GM19467 (cell line): ENCODE data around the gene ZNF691.
"Not testable (repeated sequence)": the region's sequence is repeated elsewhere in the genome, so short reads cannot be mapped to it uniquely, and the experiment has no call there.

Experiments used
- ATAC-seq: cut with Tn5 transposase; IDR thresholded peaks from one replicate; pipeline ENCODE4 v1.9.1; 2021; ENCODE audit warnings: mild to moderate bottlenecking, moderate library complexity; ENCODE audit not compliant: unreplicated experiment

The ZNF691 gene, protein sequence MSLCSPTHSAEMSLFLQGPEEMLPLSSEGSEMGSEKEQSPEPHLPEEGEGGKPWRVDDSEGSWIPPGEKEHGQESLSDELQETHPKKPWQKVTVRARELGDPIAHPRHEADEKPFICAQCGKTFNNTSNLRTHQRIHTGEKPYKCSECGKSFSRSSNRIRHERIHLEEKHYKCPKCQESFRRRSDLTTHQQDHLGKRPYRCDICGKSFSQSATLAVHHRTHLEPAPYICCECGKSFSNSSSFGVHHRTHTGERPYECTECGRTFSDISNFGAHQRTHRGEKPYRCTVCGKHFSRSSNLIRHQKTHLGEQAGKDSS

DNA sequence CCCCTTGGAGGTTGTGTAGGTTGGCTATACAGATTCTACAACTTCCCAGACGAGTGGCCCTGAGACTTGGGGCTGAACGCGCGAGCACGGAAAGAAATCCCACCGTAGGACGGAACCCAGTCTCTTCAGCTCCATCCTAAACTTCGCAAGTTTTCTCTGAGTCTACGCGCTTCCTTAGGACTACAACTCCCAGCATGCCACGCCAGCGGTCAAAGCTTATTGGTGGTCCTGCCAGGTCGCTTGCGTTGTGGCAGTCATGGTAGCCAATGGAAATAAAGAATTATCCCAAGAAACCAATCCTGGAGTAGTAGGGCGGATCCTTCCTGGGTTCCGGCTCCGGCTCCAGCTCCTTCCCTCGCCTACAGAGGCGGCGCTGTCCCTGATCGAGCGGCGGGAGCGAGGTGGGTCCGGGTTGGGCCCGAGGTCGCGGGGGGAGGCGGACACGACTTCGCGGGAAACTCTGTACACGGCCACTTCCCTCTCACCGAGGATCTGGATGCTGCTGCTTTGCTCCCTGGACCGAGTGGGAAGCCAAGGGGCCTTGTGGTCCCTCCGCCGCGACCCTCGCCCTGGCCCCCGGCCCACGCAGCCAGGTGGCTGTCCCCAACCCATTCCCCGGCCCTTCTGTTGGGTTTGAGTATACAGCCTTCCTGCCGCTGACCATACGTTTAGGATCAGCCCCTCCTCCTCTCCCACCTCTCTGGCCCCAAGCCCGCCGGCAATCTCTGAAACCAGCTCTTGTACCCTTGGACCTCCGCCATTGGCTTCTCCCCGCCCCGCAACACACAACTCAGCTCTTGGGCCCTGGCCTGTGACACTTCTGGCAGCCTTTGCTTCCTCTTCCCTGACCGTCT lies at the start of gene ZNF691:
ZNF691 (plus strand) TSS at position 357 of the 854 bp plus-strand sequence. CDS start 3,046 bp downstream, outside the sequence.
- peak; percentile 93 for ATAC-seq

GRCh38 chr1:42797414-42797813 lies 49.0 kb upstream of the ZNF691 start:
- no peak for ATAC-seq

- ATAC-seq = no peak
These were observed 48.4 kb upstream of the ZNF691 start for GRCh38 chr1:42797979-42798378.

DNA sequence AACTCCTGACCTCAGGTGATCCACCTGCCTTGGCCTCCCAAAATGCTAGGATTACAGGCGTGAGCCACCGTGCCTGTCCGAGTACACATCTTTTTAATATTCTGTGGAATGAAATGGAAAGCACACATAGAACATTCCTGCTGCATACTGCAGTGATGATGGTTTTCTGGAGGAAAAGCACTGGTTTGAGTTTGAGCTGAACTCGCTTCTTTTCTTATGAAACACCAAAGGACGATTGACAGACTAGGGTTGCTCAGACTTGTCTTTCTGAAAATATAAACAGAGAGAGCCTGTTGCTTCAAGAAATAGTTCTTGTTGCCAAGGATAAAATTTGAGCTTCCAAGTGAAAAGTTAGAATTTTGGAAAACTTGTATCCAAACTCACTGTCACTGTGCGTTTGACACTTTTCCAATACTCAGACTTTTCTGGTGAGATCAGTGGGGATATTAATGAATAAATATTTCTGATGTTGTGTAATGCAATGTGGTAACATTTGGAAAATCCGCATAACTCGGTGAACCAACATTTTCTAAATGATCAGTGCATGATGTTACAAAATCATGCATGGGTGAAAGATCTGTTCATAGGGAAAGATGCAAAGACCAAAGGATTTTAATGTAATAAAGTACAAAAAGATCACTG lies 44.5 kb upstream of the ZNF691 start:
- no peak for ATAC-seq

- ATAC-seq = no peak
These were observed 40.2 kb upstream of the ZNF691 start for GRCh38 chr1:42806171-42806570.

DNA sequence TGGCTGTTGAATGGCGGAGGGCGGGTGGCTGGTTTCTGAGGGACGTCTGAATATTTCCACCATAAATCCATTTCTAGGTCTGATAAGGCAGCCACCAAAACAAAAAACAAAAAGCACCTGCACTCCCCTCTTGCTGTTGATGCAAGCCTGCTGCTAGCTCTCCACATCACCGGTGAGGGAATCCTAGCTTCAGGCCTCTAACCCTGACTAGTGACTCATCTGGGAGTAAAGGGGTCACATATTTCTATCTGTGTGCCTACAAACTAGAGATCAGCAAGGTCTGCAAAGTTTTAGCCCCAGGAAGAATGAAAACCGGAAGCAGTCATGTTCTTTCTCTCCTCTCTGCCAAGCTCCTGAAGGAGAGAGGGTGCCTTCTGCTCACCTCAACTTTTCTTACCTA lies 39.8 kb upstream of the ZNF691 start:
- ATAC-seq = no peak

GRCh38 chr1:42807056-42807668 lies 39.3 kb upstream of the ZNF691 start:
- ATAC-seq = no peak

- ATAC-seq = not testable (repeated sequence)
These were observed 31.6 kb upstream of the ZNF691 start for GRCh38 chr1:42814815-42815214.

DNA sequence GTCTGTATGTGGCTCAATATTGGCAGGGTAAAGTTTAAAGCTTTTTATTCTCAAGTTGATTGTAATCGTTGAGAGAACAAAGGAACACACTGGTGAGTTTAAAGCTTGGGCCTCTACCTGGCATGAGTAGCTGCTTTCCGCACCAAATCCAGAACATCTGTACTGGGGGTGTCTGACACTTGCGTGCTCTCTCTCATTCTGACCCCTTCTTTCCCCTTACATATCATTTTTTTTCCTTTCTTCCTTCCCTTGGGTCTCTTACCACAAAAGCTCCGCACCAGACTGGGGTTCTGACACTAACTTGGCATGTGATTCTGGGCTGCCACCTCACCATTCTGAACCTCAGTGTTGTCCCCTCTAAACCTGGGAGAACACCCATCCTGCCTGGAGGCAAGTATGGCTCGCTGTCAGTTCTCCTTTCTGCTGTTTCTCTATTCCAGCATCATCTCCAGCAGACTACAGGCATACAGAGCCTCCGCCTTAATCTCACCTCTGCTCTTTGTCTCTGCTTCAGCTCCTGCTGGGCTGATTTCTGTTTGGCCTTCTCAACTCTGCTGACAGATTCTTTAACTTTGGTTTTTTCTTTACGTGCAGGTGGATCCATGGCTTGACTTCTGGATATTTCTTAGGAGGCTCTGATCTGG lies 30.4 kb upstream of the ZNF691 start:
- ATAC-seq = no peak

DNA sequence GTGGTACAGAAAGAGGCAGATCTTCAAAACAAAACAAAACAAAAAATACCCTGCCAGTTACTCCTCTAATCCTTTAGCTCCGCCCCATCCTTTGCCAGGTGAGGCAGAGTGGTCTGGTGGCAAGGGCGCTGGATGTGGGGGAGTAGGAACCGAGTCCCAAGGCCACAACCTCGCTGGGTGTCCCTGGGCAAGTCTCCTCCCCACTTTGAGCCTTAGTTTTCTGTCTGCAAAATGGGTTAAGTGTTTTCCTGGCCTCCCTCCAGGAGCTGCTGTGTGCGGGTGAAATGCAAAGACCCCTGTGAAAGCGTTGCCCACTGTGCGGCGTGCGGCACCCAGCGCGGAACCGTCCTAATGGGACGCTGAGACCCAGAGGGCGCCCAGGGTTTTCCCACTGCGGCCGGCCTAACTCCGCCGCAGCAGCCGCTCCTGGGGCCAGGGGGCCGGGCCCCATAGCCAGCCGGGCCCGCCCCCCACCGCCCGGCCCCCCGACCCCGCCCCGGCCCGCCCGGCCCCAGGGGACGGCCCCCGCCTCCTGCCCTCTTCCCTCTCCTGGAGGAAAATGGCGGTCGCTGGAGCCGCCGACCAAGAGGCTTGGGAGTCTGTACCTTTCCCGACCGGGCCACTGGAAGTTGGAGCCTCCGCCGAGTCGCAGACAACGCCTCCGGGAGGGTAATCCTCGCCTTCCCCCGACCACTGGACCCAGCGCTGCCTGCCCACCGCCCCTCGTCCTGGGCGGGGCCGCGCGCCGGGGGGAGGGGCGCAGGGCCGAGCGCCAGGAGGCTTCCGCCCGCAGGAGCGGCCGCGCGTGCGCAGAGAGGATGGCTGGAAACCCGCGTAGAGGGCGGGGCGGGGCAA lies 29.6 kb upstream of the ZNF691 start, which contains the start of the genes ERMAP and SVBP:
ERMAP (plus strand) TSS at position 538 of the 855 bp plus-strand sequence. CDS start 13,327 bp downstream, outside the sequence.
SVBP (minus strand) TSS at position 813 of the 855 bp plus-strand sequence. CDS start 853 bp downstream, outside the sequence.
- peak; percentile 75 for ATAC-seq

DNA sequence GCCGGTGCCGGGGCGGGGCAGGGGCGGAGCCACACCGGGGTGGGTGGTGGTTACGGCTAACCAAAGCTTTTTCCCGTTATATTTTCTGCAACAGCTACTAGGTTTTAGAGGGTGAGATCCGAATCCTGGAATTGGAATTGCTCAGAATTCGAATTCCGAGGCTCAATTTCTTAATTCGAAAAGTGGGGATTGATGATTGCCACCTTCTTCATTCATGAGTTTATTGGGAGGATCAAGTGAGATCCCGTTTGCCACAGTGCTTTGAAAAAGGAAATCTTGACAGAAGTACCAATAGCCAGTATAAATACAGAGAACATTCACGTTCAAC lies 29.0 kb upstream of the ZNF691 start:
- ATAC-seq = no peak

GRCh38 chr1:42817976-42818375 lies 28.4 kb upstream of the ZNF691 start:
- ATAC-seq = no peak

- no peak for ATAC-seq
These were observed 25.6 kb upstream of the ZNF691 start for GRCh38 chr1:42820813-42821212.

GRCh38 chr1:42821690-42822089 lies 24.7 kb upstream of the ZNF691 start:
- no peak for ATAC-seq

DNA sequence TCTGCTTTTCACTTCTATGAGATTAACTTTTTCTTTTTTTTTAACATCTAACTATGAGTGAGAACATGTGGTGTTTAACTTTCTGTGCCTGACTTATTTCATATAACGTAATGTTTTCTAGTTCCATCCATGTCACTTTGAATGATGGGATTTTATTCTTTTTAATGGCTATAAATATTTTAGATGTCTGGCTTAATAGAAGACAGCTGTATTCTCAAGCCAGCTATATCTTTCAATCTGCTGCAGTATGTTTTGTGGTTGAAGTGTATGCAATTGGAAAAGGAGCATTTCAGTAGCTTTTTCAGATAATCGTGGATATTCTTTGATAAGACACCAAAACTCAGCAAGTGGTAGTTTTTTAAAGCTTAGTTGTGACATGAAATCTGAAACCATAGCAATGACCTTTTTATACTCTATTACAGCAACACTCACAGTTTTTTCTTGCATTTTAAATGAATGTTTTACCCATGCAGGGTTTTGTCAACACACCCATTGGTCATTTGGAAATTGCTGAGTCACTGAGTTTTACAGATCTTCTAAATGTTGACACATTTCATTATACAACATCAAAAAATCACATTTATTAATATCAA lies 23.5 kb upstream of the ZNF691 start:
- ATAC-seq = no peak

DNA sequence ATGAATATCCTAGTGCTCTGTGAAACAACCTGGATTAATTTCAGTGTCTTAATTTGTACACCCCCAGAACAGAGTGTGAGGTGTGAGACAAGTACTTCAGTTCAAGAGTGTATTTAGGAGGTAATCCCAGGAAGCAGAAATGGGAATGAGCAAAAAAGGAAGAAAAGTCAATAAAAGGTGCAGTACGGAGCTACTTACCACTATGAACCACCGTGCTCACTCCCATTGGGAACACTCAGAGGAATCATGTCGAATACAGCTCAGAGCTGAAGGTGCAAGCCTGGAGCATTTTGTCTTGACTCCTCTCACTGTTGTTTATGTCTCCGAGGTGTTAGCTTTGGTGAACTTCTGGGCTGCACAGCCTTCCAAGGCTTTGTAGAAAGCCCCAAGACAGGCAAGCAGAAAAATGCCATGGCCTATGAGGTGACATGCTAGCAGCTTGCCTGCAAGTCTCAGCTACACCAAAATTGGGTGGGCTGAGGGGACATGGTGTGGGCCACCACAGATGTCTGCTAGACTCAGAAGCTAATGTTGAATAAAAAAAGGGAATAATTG lies 21.9 kb upstream of the ZNF691 start:
- no peak for ATAC-seq

- ATAC-seq = no peak
These were observed 21.2 kb upstream of the ZNF691 start for GRCh38 chr1:42825036-42825851.

GRCh38 chr1:42830631-42831030 lies 15.8 kb upstream of the ZNF691 start:
- ATAC-seq = no peak
